Neural progenitor cell (in vitro differentiated cells): ENCODE data around the gene MYPOP. TPM values are rescaled to one million over a fixed set of nuclear protein-coding genes. Genes with fewer than 3 reads are reported as not detected.

ENCODE experiments used
- DNase-seq: peaks from one replicate; pipeline ENCODE4 v3.0.0-alpha.2; 2016; ENCODE audit warnings: low spot score
- H2AFZ ChIP-seq: fragments of 200-600 bp; sonication (generic); replicated peaks from 2 replicates; pipeline ENCODE4 v1.6.1; 2016; ENCODE audit warnings: antibody characterized with exemption
- H3F3A ChIP-seq: fragments of 200-600 bp; sonication (generic); 2 replicates; pipeline ENCODE4 v1.6.1; 2016; ENCODE audit warnings: antibody characterized with exemption, low read depth
- H3K27ac ChIP-seq: fragments of 200-600 bp; sonication (generic); 2 replicates; pipeline ENCODE4 v1.5.1; 2016; ENCODE audit warnings: mild to moderate bottlenecking
- H3K27me3 ChIP-seq: fragments of 200-600 bp; sonication (generic); 2 replicates; pipeline ENCODE4 v1.6.1; 2016; ENCODE audit warnings: mild to moderate bottlenecking, moderate library complexity
- H3K36me3 ChIP-seq: fragments of 200-600 bp; sonication (generic); 2 replicates; pipeline ENCODE4 v1.5.1; 2016
- H3K4me1 ChIP-seq: fragments of 200-600 bp; sonication (generic); 2 replicates; pipeline ENCODE4 v1.6.1; 2016; ENCODE audit warnings: mixed run types
- H3K4me2 ChIP-seq: fragments of 200-600 bp; sonication (generic); 2 replicates; pipeline ENCODE4 v1.6.1; 2016
- H3K4me3 ChIP-seq: fragments of 200-600 bp; sonication (generic); 2 replicates; pipeline ENCODE4 v1.5.1; 2016
- H3K79me2 ChIP-seq: fragments of 200-600 bp; sonication (generic); 2 replicates; pipeline ENCODE4 v1.6.1; 2016; ENCODE audit warnings: low read depth
- H3K9ac ChIP-seq: fragments of 200-600 bp; sonication (generic); 2 replicates; pipeline ENCODE4 v1.6.1; 2016
- H3K9me3 ChIP-seq: fragments of 200-600 bp; sonication (generic); 2 replicates; pipeline ENCODE4 v1.5.1; 2016; ENCODE audit warnings: low read depth
- H4K20me1 ChIP-seq: fragments of 200-600 bp; sonication (generic); 2 replicates; pipeline ENCODE4 v1.6.1; 2016; ENCODE audit warnings: low read depth
- H3K27ac Mint-ChIP-seq: 3 replicates; pipeline ENCODE4 v1.8.0; 2021; ENCODE audit warnings: mixed read lengths
- H3K27me3 Mint-ChIP-seq: 2 replicates; pipeline ENCODE4 v1.8.0; 2022; ENCODE audit warnings: low read depth, mild to moderate bottlenecking, inconsistent platforms, moderate library complexity, mixed read lengths; ENCODE audit not compliant: insufficient read depth
- H3K36me3 Mint-ChIP-seq: 3 replicates; pipeline ENCODE4 v1.8.0; 2021; ENCODE audit warnings: mixed read lengths
- H3K4me1 Mint-ChIP-seq: 3 replicates; pipeline ENCODE4 v1.8.0; 2021; ENCODE audit warnings: mixed read lengths
- H3K4me3 Mint-ChIP-seq: 3 replicates; pipeline ENCODE4 v1.8.0; 2021; ENCODE audit warnings: mild to moderate bottlenecking, moderate library complexity, mixed read lengths
- H3K9me3 Mint-ChIP-seq: 3 replicates; pipeline ENCODE4 v1.8.0; 2020; ENCODE audit warnings: mixed read lengths
- EZH2 ChIP-seq: fragments of 200-600 bp; sonication (generic); IDR thresholded peaks from 2 replicates; pipeline ENCODE4 v1.6.1; 2017; ENCODE audit warnings: antibody characterized with exemption, mild to moderate bottlenecking, moderate library complexity
- EZH2phosphoT487 ChIP-seq: fragments of 200-600 bp; sonication (generic); IDR thresholded peaks from 2 replicates; pipeline ENCODE4 v1.6.1; 2017; ENCODE audit warnings: antibody characterized with exemption
- total RNA-seq: library from RNA; depleted of rRNA; stranded (reverse); fragments of >200 nt; gene quantifications from 2 replicates; pipeline ENCODE4 v1.2.3, GENCODE V29; 2015; ENCODE audit warnings: low replicate concordance
- TF ChIP-seq, protein P1 (sequence below): fragments of 200-600 bp; sonication (generic); IDR thresholded peaks from 2 replicates; pipeline ENCODE4 v1.5.1; 2017; ENCODE audit warnings: antibody characterized with exemption, mild to moderate bottlenecking

Gene MYPOP
- total RNA-seq, 1 donor from 2014 or later: 0.07 TPM

DNA sequence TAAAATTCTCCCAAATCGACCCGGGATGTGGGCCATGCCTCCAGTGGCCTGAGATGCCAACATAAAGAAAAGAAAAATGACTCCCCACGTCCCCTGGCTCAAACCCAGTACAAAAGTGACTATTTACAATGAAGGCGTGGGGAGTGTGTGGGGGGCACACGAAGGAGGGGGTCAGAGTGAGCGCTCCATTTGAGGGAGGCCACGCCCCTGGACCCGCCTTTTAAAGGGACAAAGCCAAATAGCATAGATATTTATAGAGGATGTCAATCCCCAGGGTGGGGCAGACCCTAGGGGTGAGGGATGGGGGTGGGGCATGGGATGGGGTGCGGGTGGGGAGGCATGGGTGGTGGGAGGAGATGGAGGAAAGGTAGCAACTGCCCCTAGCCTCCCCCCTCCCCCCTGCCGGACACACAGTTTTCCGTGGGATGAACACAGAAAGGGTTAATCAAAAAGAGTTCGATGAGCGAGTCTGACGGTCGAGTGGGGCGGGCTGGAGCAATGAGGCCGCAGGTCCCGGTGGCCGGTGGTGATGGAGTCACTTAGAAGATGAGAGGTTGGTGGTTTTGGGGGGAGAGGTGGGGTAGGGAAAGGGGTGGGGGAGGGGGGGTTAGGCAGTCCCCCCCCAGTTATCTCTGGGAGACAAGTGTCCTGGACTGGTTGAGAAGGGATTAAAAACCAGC lies 32.3 kb upstream of the MYPOP start:
- Mint-ChIP-seq H3K9me3 (no peaks in the 10 kb centered on the region), H3K27ac (no peak overlapping the region), H3K36me3 (peaks cover 25% of the 10 kb centered on the region), H3K4me1 (peaks cover 8% of the 10 kb centered on the region), H3K27me3 (peaks cover 8% of the 10 kb centered on the region), H3K4me3 (no peak overlapping the region)
- no peaks in the 10 kb centered on the region for H3K36me3 ChIP-seq
- TF ChIP-seq EZH2phosphoT487: no peak
- TF ChIP-seq, protein P1, sequence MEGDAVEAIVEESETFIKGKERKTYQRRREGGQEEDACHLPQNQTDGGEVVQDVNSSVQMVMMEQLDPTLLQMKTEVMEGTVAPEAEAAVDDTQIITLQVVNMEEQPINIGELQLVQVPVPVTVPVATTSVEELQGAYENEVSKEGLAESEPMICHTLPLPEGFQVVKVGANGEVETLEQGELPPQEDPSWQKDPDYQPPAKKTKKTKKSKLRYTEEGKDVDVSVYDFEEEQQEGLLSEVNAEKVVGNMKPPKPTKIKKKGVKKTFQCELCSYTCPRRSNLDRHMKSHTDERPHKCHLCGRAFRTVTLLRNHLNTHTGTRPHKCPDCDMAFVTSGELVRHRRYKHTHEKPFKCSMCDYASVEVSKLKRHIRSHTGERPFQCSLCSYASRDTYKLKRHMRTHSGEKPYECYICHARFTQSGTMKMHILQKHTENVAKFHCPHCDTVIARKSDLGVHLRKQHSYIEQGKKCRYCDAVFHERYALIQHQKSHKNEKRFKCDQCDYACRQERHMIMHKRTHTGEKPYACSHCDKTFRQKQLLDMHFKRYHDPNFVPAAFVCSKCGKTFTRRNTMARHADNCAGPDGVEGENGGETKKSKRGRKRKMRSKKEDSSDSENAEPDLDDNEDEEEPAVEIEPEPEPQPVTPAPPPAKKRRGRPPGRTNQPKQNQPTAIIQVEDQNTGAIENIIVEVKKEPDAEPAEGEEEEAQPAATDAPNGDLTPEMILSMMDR: no peak
- TF ChIP-seq EZH2: no peak
- peaks cover 13% of the 10 kb centered on the region for H3K27me3 ChIP-seq
- H4K20me1 ChIP-seq: no peaks in the 10 kb centered on the region
- no peak overlapping the region for H3K9ac ChIP-seq
- no peak for DNase-seq
- H3K27ac ChIP-seq: no peak overlapping the region
- H3F3A ChIP-seq: no peaks in the 10 kb centered on the region
- no peaks in the 10 kb centered on the region for H3K4me1 ChIP-seq
- H2AFZ ChIP-seq: no peak overlapping the region
- no peak overlapping the region for H3K4me3 ChIP-seq
- H3K4me2 ChIP-seq: no peak overlapping the region
- no peaks in the 10 kb centered on the region for H3K9me3 ChIP-seq
- H3K79me2 ChIP-seq: no peaks in the 10 kb centered on the region

DNA sequence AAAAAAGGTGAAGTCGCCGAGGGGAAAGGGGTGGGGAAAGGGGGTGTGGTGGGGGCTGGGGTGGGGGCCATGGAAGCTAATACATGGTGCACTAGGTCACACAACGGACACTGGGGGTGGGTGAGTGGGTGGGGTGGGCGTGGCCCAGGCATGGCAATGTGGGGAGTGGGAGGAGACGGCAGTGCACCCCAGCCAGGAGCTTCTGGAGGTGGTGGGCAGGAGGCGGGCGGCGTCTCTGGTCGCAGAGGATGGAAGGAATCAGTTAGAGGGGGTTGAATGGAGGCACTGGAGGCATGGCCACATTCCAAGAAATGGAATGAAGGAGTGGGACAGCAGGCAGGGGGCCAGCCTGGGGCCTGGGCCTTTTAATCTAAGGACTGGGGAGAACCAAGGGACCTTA lies 31.3 kb upstream of the MYPOP start:
- no peak overlapping the region for H3K4me3 ChIP-seq
- no peaks in the 10 kb centered on the region for H3K36me3 ChIP-seq
- H3K79me2 ChIP-seq: no peaks in the 10 kb centered on the region
- H3F3A ChIP-seq: no peaks in the 10 kb centered on the region
- H3K27me3 Mint-ChIP-seq: peaks cover 10% of the 10 kb centered on the region
- H3K27ac Mint-ChIP-seq: no peak overlapping the region
- no peaks in the 10 kb centered on the region for H4K20me1 ChIP-seq
- H3K4me1 Mint-ChIP-seq: peaks cover 10% of the 10 kb centered on the region
- H3K9me3 Mint-ChIP-seq: no peaks in the 10 kb centered on the region
- H3K27ac ChIP-seq: no peak overlapping the region
- no peak for DNase-seq
- H3K27me3 ChIP-seq: peaks cover 23% of the 10 kb centered on the region
- no peak overlapping the region for H3K4me2 ChIP-seq
- peaks cover 18% of the 10 kb centered on the region for H3K36me3 Mint-ChIP-seq
- H3K4me3 Mint-ChIP-seq: no peak overlapping the region
- TF ChIP-seq EZH2phosphoT487: no peak
- no peaks in the 10 kb centered on the region for H3K9me3 ChIP-seq
- H3K4me1 ChIP-seq: no peaks in the 10 kb centered on the region
- no peak overlapping the region for H3K9ac ChIP-seq
- H2AFZ ChIP-seq: no peak overlapping the region

DNA sequence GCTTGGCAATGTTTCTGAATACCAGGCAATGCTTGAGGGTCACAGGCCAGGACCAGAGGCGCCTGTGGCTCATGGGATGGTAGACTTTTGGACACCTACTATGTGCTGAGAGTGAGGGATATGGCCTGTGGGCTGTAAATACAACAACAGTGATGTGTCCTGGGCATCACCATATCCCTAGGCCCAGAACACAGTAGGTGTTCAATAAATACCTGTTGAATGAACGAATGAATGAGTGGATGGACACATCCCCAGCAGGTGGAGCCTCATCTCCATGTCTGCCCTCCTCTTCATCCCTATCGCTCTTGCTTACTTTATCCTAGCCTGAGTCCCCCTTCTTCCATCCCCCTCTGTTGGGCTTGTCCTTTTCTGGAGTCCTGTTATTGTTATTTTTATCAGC lies 28.6 kb upstream of the MYPOP start:
- Histone ChIP-seq H3K4me1 (no peaks in the 10 kb centered on the region), H3K79me2 (no peaks in the 10 kb centered on the region), H3K4me3 (no peak overlapping the region), H3K27ac (no peak overlapping the region), H3K4me2 (no peak overlapping the region), H3F3A (peaks cover 2% of the 10 kb centered on the region), H3K27me3 (peaks cover 31% of the 10 kb centered on the region), H2AFZ (no peak overlapping the region), H3K9me3 (no peaks in the 10 kb centered on the region), H3K9ac (no peak overlapping the region), H3K36me3 (no peaks in the 10 kb centered on the region), H4K20me1 (no peaks in the 10 kb centered on the region)
- H3K4me1 Mint-ChIP-seq: peaks cover 17% of the 10 kb centered on the region
- H3K9me3 Mint-ChIP-seq: no peaks in the 10 kb centered on the region
- TF ChIP-seq EZH2: no peak
- TF ChIP-seq, protein P1: no peak
- no peak for TF ChIP-seq EZH2phosphoT487
- H3K36me3 Mint-ChIP-seq: peaks cover 2% of the 10 kb centered on the region
- no peak overlapping the region for H3K27ac Mint-ChIP-seq
- no peak overlapping the region for H3K4me3 Mint-ChIP-seq
- DNase-seq: no peak
- peaks cover 11% of the 10 kb centered on the region for H3K27me3 Mint-ChIP-seq

DNA sequence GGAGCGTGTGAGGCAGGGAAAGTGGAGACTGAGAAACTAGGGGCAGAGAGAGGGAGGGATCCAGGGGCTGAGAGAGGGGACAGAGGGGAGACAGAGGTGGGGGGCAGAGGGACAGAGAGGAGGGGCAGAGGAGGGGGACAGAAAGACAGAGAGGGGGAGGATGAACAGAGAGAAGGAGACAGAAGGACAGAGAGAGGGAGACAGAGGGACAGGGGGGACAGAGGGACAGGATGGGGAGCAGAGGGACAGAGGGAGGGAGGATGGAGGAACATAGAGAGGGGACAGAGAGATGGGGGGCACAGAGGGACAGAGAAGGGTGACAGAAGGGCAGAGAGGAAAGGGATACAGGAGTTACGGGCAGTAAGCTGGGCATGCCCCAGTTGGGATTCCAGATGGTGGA lies 26.8 kb upstream of the MYPOP start:
- no peaks in the 10 kb centered on the region for H3K79me2 ChIP-seq
- no peaks in the 10 kb centered on the region for H3K9me3 ChIP-seq
- H3K27ac ChIP-seq: no peak overlapping the region
- DNase-seq: no peak
- TF ChIP-seq EZH2 (no peak), EZH2phosphoT487 (no peak)
- TF ChIP-seq, protein P1: no peak
- peaks cover 12% of the 10 kb centered on the region for H3K4me1 Mint-ChIP-seq
- no peaks in the 10 kb centered on the region for H3K9me3 Mint-ChIP-seq
- no peaks in the 10 kb centered on the region for H3K36me3 ChIP-seq
- no peaks in the 10 kb centered on the region for H4K20me1 ChIP-seq
- no peak overlapping the region for H3K4me2 ChIP-seq
- no peak overlapping the region for H2AFZ ChIP-seq
- H3K36me3 Mint-ChIP-seq: no peaks in the 10 kb centered on the region
- H3K4me3 Mint-ChIP-seq: no peak overlapping the region
- H3K9ac ChIP-seq: no peak overlapping the region
- H3F3A ChIP-seq: peaks cover 5% of the 10 kb centered on the region
- no peak overlapping the region for H3K4me3 ChIP-seq
- no peaks in the 10 kb centered on the region for H3K4me1 ChIP-seq
- peaks cover 31% of the 10 kb centered on the region for H3K27me3 ChIP-seq
- no peak overlapping the region for H3K27ac Mint-ChIP-seq
- H3K27me3 Mint-ChIP-seq: peaks cover 9% of the 10 kb centered on the region
